DMS153 (cell line): Measurements from ENCODE around the gene OSBPL6.
"Not testable (repeated sequence)": the region's sequence is repeated elsewhere in the genome, so short reads cannot be mapped to it uniquely, and the experiment has no call there.

Source experiments
- DNase-seq: peaks from one replicate; lab custom pipeline; 2025; lab: John Stamatoyannopoulos, UW

Gene OSBPL6

GRCh38 chr2:178403671-178404306 is 209.5 kb downstream of the OSBPL6 start:
- no peak for DNase-seq

DNA sequence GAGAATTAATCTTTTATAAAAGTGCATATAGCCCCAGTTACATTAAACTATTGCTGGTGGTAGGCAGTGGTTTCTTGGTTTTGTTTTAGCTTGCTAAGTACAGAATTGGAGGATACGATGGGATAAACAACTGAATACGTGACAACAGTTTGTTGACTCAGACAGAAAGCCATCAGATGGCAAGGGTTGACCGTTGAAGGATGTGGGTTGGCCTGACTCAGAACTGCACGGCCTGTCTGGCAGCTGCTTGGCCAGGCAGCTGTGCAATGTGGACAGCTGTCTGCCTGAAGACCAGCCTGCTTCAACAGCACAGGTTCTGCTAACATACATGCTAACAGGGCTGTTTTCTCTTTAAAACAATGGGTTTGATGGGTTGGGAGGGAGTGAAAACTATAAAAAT is 210.1 kb downstream of the OSBPL6 start:
- peak; percentile 57 for DNase-seq

DNA sequence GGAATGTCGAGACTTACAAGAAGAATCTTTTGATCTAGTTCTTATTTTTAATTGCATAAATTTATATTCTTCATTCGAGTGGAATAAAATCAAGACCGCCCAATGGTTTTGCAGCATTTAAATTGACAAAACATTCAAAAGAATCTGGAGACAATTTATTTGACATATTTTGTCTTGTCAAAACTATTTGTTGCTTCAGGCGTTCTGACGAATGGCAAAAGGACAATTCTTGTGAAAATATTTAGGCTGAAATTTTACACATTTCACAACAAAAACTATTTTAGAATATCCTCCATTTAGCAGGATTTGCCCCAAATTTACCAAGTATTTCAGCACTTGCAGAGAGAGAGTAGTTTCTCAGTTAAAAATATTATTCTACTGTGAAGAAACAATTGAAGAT is 214.9 kb downstream of the OSBPL6 start:
- DNase-seq = no peak

- no peak for DNase-seq
Observed at GRCh38 chr2:178412047-178412446, 217.7 kb downstream of the OSBPL6 start.

DNA sequence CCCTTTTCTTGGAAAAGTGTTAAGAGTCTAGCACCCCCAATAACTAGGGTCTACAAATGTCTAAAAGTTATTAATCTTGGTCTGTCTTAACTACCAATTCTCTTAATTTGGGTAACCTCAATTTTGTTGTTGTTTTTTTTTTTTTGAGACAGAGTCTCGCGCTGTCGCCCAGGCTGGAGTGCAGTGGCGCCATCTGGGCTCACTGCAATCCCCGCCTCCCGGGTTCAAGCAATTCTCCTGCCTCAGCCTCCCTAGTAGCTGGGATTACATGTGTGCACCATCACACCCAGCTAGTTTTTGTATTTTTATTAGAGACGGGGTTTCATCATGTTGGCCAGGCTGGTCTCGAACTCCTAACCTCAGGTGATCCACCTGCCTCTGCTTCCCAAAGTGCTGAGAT is 218.1 kb downstream of the OSBPL6 start:
- DNase-seq = not testable (repeated sequence)

DNA sequence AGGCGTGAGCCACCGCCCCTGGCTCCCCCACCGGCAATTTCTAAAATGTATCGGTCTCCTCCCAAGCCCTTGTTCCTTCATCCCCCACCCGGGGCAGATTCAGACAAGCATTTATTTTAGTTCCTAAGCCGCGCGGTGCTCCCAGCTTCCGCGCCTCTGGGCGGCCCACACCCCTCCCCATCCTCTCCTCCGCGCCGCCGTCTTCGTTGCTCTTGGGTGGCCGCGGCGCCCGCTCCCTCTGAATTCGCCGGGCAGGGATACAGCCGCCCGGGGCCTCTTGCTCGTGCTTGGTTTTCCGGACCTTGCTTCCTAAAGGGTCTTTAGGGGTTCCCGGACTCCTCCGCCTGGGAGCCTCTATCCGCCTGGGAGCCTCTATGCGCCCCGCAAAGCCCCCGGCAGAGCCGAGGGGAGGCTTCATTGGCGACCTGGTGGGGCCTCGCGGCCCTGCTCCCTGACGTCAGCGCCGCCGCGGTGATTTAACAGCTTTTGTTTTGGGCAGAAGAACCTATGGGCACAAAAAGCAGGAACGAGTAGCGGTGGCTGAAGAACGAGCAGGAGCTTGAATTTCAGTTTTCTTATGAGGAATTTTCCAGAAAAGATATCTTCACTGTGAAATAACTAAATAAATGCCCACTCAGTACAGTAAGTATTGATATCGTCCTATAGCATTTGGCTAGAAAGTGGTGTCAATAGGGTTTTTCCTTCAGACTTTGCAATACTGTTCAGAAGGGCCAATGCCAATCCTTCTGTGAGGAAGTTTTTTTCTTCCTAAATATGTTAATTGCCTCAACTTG is 219.4 kb downstream of the OSBPL6 start:
- DNase-seq = peak; percentile 60

- peak; percentile 95 for DNase-seq
Observed at GRCh38 chr2:178414266-178415247, 220.2 kb downstream of the OSBPL6 start.

- DNase-seq = no peak
Observed at GRCh38 chr2:178415979-178416378, 221.7 kb downstream of the OSBPL6 start.

GRCh38 chr2:178417916-178418315 is 223.6 kb downstream of the OSBPL6 start:
- no peak for DNase-seq

DNA sequence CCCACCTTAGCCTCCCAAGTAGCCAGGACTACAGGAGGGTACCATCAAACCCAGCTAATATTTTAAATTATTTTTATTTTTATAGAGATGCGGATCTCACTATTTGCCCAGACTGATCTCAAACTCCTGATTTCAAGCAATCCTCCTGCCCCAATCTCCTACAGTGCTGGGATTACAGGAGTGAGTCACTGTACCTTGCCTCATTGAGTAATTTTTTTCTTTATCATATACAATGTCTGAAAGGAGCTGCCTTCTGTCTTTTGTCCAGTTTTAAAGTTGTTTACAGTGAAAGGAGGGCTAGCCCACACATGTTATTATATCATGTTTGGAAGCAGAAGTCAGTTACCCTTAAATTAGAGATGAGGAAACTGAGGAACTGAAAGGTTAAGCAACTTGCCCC is 224.1 kb downstream of the OSBPL6 start:
- DNase-seq = no peak

- peak; percentile 4 for DNase-seq
Observed at GRCh38 chr2:178419123-178419522, 224.8 kb downstream of the OSBPL6 start.

DNA sequence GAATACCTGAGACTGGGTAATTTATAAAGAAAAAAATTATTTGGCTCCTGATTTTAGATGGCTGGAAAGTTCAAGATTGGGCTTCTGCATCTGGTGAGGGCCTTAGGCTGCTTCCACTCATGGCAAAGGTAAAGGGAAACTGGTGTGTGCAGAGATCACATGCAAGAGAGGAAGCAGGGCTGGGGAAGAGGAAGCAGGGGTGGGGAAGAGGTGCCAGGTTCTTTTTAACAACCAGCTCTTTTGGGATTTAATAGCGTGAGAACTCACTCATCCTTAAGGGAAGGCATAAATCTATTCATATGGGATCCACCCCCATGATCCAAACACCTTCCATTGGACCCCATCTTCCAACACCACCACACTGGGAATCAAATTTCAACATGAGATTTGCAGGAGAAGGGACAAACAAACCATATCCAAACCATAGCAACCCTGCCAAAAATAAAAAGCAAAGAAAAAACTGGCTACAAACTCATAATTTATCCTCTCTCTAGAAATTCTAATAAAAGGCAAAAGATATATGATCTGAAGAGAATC is 226.2 kb downstream of the OSBPL6 start:
- DNase-seq = no peak

- DNase-seq = no peak
Observed at GRCh38 chr2:178422097-178422496, 227.8 kb downstream of the OSBPL6 start.

- not testable (repeated sequence) for DNase-seq
Observed at GRCh38 chr2:178423746-178424145, 229.4 kb downstream of the OSBPL6 start.

DNA sequence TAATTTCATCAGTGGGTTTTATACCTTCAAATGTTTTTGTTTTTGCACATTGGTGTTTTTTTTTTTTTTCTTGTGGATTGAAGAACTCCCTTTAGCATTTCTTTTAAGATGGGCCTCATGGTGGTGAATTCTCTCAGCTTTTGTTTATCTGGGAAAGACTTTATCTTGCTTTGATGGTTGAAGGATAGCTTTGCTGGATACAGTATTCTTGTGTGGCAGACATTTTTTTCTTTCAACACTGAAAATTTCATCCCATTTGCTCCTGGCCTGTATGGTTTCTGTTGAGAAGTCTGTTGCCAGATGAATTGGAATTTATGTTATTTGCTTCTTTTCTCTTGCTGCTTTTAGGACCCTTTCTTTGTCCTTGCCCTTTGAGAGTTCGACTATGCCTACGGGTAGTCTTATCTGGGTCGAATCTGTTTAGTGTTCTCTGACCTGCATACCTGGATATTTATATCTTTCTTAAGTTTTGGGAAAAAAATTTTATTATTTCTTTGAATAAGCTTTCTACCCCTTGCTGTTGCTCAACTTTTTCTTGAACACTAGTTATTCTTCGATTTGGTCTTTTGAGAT is 231.0 kb downstream of the OSBPL6 start:
- DNase-seq = no peak

DNA sequence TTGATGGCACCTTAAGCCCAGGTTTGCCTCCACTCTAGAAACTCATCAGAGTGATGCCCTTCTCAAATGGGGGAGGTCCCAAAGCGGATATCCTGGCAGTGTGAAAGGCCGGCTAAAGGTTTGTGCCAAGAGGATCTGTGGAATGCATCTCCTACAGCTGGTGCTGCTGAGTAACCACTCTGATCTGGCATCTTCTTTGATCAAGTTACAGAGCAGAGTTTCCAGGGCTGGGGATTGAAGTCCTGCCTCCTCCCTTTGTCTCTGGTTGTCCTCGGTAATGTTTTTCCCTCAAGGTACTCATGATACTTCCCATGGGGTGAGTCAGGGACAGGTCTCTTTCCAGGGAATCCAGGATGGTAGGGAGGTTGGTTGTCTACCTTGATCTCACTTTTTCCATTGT is 232.1 kb downstream of the OSBPL6 start:
- DNase-seq = no peak

DNA sequence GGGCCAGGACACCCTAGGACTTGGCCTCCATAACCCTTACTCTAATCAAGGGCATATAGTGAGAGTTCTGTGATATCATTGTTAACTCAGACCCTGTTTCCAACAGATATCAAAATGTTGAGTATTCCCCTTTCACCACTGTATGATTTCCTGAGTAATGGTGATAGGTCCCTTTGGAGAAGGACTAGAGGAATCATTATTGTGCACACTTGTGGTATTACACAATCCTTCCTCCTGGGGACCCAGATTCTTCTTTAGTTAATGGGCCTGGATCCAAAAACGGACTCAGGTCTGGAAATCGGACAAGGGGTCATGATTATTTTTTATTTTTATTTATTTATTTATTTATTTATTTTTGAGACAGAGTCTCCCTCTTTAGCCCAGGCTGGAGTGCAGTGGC is 233.1 kb downstream of the OSBPL6 start:
- no peak for DNase-seq

- no peak for DNase-seq
Observed at GRCh38 chr2:178428396-178428806, 234.1 kb downstream of the OSBPL6 start.

GRCh38 chr2:178429336-178429735 is 235.0 kb downstream of the OSBPL6 start:
- no peak for DNase-seq

GRCh38 chr2:178436662-178437061 is 242.3 kb downstream of the OSBPL6 start:
- no peak for DNase-seq

GRCh38 chr2:178441426-178441825 is 247.1 kb downstream of the OSBPL6 start:
- DNase-seq = no peak
